BJ (cell line): Measurements from ENCODE around the gene ADPRHL1. TPM values are rescaled to one million over a fixed set of nuclear protein-coding genes. Genes with fewer than 3 reads are reported as not detected.
"Not testable (repeated sequence)": the region's sequence is repeated elsewhere in the genome, so short reads cannot be mapped to it uniquely, and the experiment has no call there.

Experiments
- CTCF ChIA-PET: fragments of 350-600 bp; formaldehyde crosslinking; extraction: SDS; loops from one replicate; lab custom pipeline; 2021; ENCODE audit warnings: antibody characterized with exemption, inconsistent platforms; lab: Yijun Ruan, JAX
- POLR2A ChIA-PET: fragments of 300-600 bp; sonication (Branson Sonifier 250); formaldehyde crosslinking; extraction: SDS; loops from one replicate; lab custom pipeline; 2021; ENCODE audit warnings: antibody characterized with exemption; lab: Charles Lee
- DNase-seq: peaks from one replicate; pipeline ENCODE4 v3.0.0-alpha.2; 2011; ENCODE audit warnings: low read depth
- H3K27me3 ChIP-seq: 2 replicates; pipeline ENCODE4 v1.6.0; 2011; ENCODE audit warnings: low read length; ENCODE audit not compliant: control insufficient read depth, insufficient read depth
- H3K36me3 ChIP-seq: 2 replicates; pipeline ENCODE4 v1.5.1; 2011; ENCODE audit warnings: low read length; ENCODE audit not compliant: control insufficient read depth, insufficient read depth
- H3K4me3 ChIP-seq: 2 replicates; pipeline ENCODE4 v1.5.1; 2011; ENCODE audit warnings: low read depth, mild to moderate bottlenecking, control low read depth, low read length
- polyA plus RNA-seq: library from polyadenylated mRNA; depleted of rRNA; stranded (reverse); fragments of >200 nt; gene quantifications from 2 replicates; pipeline ENCODE4 v1.2.3, GENCODE V29; 2011
- TF ChIP-seq, protein P1 (sequence below): IDR thresholded peaks from 2 replicates; pipeline ENCODE4 v1.5.1; 2011; ENCODE audit warnings: low read depth, mild to moderate bottlenecking, control low read depth, inconsistent platforms, low read length, moderate library complexity; ENCODE audit not compliant: insufficient read depth

ADPRHL1 gene
- polyA plus RNA-seq, 1 experiment: 1.1 TPM

DNA sequence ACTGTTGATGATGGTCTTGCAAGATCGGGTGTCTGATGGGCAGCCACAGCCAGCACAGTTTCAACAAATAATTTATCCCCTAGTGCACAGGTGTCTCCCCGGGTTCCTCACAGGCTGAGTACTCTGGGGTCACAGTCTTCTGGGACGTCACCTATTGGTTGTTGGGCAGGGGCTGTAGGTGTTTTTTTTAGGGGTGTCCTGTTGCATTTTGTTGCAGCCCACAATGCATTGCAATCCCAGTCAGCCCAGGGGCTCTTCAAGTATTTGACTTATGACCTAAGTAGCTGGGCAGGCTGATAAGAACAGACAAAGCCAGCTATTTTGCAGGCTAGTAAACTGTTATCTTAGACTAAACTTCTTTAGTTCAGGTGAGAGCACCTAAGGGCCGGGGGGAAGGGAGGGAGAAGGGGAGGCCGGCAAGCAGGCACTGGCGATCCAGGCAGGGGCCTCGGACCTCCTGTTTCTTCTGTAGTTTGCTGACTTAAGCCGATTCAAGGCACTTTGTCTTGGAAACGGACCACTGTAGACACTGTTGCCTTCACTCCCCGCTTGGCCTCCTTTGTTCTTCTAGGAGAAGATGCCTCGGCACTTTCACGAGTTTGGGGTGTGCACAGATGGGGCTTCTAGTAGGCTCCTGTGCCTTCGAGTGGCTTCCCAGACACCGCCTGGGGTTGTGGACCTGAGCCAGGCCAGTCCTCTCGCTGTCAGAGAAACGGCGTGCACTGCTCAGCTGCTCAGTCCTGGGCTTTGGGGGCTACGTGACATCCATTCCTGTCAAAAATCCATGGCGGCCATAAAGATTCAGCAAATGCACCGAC, 55.5 kb downstream of the ADPRHL1 start:
- POLR2A ChIA-PET: no interaction called here
- H3K27me3 ChIP-seq: no peaks in the 10 kb centered on the region; the same call in 1 of the 2 replicates
- no peak overlapping the region for H3K4me3 ChIP-seq
- TF ChIP-seq, protein P1, sequence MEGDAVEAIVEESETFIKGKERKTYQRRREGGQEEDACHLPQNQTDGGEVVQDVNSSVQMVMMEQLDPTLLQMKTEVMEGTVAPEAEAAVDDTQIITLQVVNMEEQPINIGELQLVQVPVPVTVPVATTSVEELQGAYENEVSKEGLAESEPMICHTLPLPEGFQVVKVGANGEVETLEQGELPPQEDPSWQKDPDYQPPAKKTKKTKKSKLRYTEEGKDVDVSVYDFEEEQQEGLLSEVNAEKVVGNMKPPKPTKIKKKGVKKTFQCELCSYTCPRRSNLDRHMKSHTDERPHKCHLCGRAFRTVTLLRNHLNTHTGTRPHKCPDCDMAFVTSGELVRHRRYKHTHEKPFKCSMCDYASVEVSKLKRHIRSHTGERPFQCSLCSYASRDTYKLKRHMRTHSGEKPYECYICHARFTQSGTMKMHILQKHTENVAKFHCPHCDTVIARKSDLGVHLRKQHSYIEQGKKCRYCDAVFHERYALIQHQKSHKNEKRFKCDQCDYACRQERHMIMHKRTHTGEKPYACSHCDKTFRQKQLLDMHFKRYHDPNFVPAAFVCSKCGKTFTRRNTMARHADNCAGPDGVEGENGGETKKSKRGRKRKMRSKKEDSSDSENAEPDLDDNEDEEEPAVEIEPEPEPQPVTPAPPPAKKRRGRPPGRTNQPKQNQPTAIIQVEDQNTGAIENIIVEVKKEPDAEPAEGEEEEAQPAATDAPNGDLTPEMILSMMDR: no peak
- CTCF ChIA-PET: no interaction called here
- DNase-seq: no peak
- no peaks in the 10 kb centered on the region for H3K36me3 ChIP-seq

DNA sequence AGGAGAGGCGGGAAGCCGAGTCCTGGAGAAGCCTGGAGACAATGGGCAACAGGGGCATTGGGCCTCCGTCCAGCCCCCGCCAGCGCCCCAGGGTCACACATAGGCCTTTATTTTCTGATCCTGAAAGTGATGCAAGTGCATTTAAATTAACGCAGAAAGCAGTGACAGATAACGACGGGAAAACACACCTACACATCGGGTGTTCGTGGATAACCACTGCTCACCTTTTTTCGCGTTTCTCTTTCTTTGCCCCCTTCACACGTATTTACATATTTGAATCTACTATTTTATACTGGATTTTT, 59.0 kb downstream of the ADPRHL1 start:
- TF ChIP-seq, protein P1: no peak
- no peaks in the 10 kb centered on the region for H3K36me3 ChIP-seq
- ChIA-PET CTCF (interaction anchor here (0.8 to 1.5 kb wide), 9 partner anchors 8 to 359 kb away, joined by 3 to 24 read pairs (median 4); no protein-coding TSS in a partner anchor), POLR2A (no interaction called here)
- no peak overlapping the region for H3K4me3 ChIP-seq
- DNase-seq: no peak
- no peaks in the 10 kb centered on the region for H3K27me3 ChIP-seq

DNA sequence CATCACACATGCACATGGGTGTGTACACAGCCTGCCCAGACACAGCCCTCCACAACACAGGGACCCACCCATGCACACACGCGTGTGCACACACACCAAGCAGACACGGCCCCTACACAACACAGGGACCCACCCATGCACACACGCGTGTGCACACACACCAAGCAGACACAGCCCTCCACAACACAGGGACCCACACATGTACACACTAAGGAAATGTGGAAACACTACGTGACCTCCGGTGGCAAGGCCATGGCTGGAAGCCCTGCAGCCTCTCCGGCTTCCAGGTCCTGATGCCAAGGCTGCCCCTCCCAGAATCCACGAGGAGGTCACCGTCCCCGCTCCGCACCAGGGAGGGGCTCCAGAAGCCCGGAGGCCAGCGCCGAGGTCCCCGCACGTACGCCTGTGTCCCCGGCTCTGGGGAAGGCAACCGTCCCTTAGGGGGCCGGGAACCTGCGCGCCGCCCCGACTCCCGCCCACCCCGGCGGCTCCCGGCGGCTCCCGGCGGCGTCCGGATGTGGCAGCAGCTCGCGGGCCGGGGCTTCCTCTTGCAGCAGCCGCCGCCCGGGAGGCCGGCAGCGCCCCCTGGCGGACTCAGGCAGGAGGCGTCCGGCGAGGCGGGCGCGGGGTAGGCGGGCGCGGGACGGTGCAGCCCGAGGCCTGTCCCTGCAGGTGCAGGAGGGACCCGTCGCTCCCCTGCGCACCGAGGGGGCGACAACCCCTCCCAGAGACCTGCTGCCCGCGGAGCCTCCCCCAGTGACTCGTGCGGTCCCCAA, 59.5 kb downstream of the ADPRHL1 start:
- TF ChIP-seq, protein P1: 0 out of 2 replicates have a peak, but pooled peaks have one; percentile 22
- CTCF ChIA-PET: interaction anchor here (0.5 to 1.0 kb wide), 18 partner anchors 9 to 451 kb away, joined by 3 to 24 read pairs (median 4); partner anchors contain the start of gene GRTP1
- H3K27me3 ChIP-seq: no peaks in the 10 kb centered on the region
- DNase-seq: no peak
- no peaks in the 10 kb centered on the region for H3K36me3 ChIP-seq
- H3K4me3 ChIP-seq: peak overlapping the region; percentile 74
- POLR2A ChIA-PET: no interaction called here

DNA sequence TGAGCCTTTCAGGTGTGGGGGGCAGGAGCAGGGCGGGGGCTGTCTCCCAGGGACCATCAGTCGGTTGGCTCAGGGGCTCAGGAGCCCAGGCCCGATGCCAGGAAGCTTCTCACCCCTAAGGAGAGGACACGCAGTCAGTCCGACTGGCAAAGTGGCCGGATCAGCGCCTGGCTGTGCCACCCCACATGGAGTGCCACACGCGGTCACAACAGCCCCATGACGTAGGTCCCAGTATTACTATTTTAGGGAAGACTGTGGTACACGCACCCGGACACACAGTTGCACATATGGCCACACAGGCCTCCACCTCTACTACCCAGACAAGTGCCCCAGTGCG, 60.1 kb downstream of the ADPRHL1 start:
- DNase-seq: no peak
- Histone ChIP-seq H3K27me3 (no peaks in the 10 kb centered on the region), H3K4me3 (peak overlapping the region; percentile 74), H3K36me3 (no peaks in the 10 kb centered on the region)
- ChIA-PET POLR2A (no interaction called here), CTCF (interaction anchor here (0.9 kb wide), 1 partner anchor 89 kb away, joined by 3 read pairs; no protein-coding TSS in a partner anchor)
- TF ChIP-seq, protein P1: no peak

- ChIA-PET CTCF (interaction anchor here (1.1 to 2.4 kb wide), 2 partner anchors 10 to 356 kb away, joined by 3 to 8 read pairs; no protein-coding TSS in a partner anchor), POLR2A (no interaction called here)
- Histone ChIP-seq H3K27me3 (no peaks in the 10 kb centered on the region), H3K36me3 (no peaks in the 10 kb centered on the region), H3K4me3 (no peak overlapping the region)
- TF ChIP-seq, protein P1: no peak
- DNase-seq: no peak
Measured at GRCh38 chr13:113390874-113391497, 62.3 kb downstream of the ADPRHL1 start.

GRCh38 chr13:113389586-113389985, 63.7 kb downstream of the ADPRHL1 start:
- CTCF ChIA-PET: interaction anchor here (0.6 kb wide), 1 partner anchor 146 kb away, joined by 3 read pairs; no protein-coding TSS in a partner anchor
- DNase-seq, H3K4me3 ChIP-seq, H3K36me3 ChIP-seq, POLR2A ChIA-PET, H3K27me3 ChIP-seq: not testable (repeated sequence)
